ENCODE results near the gene BCAS1.

BCAS1 gene

DNA sequence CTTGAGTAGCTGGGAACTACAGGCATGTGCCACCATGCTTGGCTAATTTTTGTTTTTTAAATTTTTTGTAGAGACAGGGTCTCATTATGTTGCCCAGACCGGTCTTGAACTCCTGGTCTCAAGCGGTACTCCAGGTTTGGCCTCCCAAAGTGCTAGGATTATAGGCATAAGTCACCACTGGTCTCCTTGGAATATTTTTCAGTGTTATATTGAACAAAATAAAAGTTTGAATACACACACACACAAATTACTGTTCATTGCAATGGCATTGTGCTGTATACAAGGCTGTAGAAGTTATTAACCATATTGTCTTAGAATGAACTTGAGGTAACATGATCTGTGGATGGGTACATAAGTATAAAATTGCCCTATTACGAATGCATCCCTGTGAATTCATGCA, 166.1 kb downstream of the BCAS1 start:
- DNase-seq (ENCODE audit: low read depth) = no peak

DNA sequence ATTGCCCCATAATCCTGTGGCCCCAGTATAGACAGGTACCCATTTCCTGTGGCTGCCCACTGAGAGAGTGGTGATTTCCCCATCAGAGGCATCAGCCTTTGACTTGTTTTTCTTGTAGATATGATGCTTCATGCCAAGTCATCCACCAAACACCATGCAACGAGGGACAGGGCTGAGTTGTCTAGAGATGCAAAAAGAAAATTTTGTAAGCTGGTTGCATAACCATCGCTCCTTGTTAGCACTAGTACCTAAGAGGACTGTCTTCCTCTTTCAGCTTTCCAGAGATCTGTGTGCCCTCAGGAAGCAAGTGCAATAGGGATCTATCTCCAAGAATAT, 166.8 kb downstream of the BCAS1 start:
- DNase-seq (ENCODE audit: low read depth) = no peak

DNA sequence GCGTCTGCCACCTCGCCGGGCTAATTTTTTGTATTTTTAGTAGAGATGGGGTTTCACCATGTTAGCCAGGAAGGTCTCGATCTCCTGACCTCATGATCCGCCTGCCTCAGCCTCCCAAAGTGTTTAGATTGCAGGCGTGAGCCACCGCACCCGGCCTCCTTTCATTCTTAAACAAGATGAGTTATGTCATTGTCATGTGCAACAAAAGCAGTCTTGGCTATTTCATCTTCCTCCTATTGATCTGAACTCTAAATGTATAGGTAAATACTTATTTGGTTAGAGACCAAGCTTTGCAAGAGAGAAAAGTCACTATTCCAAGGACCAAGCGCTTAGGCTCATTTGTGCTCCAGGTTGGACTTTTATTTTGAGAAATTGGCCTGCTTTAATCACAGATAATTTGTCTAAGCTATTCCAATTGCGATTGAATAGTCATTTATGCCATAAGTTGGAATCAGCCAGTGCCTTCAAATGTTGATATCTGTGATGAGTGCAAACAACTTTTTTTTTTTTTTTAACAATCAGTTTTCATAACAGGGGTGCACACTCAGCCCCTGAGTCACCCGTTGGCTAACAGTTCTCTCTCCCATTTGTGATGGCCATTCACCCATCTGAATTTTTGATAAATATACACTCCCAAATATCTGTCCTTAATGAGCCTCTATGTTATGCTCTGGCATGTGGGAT, 167.3 kb downstream of the BCAS1 start:
- DNase-seq (ENCODE audit: low read depth) = no peak

DNA sequence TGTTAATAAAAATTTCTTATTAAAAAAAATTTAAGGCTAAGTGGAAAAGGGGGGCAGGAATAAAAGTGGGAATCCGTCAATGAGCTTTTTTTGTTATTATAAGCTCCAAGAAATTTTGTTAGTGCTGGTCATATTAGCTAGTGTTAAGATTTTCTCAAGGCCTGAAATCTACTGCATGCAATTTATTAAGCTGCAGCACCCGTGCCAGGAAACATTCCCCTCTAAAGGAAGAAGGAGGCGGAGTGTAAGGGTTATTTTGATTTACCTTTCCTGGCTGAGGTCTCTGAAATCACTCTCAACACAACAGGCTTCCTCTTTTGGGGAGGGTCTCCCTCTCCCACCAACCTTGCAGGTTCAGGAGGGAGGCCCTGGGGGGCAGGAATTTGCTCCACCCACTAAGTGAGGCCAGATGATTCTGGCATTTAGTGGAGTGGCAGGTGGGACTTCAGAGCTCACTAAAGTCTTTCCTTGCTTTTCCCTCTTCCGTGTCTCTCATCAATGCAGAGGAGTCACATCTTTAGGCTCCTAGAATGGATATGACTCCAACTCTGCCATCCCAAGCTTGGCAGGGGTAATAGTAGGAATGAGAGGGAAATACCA, 168.8 kb downstream of the BCAS1 start:
- DNase-seq (ENCODE audit: low read depth) = no peak

DNA sequence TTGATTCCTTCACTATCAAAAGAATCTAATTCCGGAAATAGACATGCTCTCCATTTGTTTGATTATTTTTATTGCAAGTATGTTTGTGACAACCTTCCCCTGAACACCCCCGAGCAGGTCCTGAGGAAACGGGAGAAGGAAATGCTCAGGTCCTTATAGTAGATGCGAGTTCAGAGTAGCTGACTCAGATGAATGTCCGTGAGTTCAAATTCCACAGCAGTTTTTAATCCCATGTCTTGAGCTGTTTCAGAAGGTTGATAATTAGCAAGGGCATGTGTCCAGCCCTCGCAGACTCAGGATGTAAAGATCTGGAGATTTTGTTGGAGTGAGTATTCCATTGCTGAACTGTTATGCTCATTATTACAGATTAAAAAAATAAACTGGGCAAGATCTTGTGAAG, 169.3 kb downstream of the BCAS1 start:
- no peak for DNase-seq (ENCODE audit: low read depth)

DNA sequence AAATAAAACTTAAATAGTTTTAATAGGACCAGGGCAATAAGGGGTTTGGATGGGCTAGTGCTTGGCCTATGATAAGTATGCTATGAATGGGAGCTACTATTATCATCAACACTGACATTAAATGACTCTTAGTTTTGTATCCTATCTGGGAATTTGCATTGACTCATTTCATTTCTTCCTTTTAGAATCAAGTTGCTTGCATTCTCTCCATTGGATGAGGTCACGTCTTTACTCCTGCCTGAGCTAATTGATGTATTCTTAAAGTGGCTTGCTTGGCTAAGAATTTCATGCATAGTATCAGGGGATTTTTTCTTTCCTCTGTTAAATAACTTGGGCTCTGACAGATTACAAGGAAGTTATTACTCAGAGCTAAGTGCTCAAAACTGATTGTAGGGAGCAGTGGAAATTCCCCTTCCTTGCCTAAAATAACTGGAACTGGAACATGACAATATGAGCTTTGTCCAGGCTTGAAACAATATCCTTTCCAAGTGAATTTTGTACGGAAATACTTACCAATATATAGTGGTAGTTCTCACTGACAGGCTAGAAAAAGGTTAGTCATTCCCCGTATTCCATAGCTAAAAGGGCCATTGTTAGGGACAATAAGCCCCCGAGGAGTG, 169.9 kb downstream of the BCAS1 start:
- no peak for DNase-seq (ENCODE audit: low read depth)

DNA sequence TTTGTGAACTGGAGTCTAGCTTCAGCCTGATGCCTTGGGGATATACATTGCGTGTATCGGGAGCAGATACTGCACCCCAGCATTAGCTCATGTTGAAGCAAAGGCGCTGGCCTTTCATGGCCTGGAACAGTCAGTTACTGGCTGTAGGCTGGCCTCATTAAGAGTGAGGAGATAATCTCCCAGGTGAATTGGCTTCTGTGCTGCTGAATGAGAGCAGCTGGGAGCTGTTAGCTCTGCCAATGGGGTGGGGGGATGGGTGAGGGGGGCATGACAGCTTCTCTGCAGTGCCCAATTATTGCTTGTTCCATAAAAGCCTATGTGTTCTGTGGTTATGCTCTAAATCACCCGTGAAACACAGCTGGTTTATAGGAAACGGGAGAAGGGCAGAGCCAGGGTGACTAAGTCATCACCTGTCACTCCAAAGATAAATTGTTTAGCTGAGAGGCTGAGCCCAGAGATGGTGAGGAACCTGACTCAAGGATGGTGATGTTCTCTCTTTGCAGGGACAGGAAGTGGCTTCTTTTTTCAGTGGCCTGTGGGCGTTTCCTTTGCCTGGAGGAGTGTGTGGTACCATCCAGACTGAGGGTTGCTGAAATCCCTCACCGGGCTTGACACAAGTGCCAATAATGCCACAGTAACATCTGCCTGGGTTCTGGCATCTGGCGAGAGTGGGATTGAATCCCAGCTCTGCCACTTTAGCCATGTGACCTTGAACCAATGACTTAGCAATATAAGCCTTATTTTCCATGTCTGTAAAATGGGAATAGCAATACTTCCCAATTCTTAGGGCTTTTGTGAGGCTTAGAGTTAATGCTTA, 170.8 kb downstream of the BCAS1 start:
- peak; percentile 61 for DNase-seq (ENCODE audit: low read depth)

DNA sequence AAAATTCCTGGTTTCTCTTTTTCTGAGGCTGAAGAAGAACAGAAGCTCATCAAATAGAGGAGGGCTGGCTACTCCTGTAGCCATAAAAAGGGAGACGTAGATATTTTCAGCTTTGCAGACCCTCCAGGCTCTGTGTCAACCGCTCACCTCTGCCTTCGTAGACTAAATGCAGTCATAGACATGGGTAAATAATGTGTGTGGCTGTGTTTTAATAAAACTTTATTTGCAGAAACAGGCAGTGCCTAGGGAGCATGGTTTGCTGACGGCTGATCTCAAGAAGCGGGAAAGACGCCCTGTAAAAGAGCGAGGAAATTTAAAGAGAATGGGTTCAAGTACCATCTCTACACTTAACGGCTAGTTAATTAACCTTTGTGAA, 171.8 kb downstream of the BCAS1 start:
- DNase-seq (ENCODE audit: low read depth) = no peak

DNA sequence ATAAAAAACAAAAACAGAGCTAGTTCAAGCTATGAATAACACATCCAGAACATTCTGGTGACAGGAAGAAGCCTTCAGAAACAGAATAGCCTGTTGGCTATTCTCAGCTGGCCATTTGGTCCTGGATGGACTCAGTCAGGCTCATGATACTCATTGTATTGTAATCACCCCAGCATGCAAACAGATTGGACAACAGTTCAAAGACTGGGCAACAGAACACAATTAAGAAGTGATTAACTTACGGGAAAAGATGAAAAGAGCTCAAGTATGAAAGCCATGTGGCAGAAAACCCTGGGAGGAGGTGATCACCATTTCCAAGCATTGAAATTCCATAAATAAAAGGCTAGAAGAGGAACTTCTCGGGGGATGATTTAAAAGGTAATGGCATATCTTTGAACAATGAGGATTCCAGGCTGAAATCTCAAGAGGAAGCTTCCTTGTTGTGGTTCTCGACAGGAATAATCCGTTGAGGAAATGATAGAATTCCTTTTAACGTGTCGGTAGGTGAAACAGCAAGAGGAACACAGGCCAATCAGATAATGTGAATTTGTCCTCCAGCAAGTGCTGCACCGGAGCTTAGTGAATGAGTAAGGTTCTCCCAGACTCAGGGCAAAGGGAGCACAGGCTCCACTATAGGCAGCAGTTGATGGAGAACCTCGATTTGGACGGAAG, 172.4 kb downstream of the BCAS1 start:
- no peak for DNase-seq (ENCODE audit: low read depth)

DNA sequence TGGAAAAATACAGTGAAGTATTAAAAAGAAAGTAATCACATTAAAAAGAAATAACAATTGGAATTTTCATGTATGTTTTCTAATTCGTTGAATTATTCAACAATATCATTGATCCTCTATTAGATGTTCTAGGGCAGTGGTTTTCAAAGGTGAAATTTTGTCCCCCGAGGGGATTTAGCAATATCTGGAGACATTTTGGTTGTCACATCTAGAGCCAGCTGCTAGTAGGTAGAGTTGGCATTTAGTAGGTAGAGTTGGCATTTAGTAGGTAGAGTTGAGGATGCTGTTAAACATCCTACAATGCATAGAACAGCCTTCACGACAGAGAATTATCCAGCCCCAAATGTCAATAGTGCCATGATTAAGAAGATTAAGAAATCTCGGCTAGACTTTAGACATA, 173.7 kb downstream of the BCAS1 start:
- DNase-seq (ENCODE audit: low read depth) = no peak

DNA sequence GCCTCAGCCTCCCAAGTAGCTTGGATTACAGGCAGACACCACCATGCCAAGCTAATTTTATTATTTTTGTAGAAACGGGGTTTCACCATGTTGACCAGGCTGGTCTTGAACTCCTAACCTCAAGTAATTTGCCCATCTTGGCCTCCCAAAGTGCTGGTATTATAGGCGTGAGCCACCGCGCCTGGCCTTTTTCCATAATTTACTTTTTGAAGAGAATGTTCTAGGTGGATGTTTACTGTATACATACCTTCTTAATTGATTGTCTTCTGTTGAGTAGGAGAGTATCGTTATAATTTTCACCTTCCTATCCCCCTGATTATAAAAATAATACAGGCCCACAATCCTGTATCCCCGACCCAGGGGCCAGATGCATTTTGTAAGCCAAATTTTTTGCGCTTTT, 174.4 kb downstream of the BCAS1 start:
- DNase-seq (ENCODE audit: low read depth) = no peak

DNA sequence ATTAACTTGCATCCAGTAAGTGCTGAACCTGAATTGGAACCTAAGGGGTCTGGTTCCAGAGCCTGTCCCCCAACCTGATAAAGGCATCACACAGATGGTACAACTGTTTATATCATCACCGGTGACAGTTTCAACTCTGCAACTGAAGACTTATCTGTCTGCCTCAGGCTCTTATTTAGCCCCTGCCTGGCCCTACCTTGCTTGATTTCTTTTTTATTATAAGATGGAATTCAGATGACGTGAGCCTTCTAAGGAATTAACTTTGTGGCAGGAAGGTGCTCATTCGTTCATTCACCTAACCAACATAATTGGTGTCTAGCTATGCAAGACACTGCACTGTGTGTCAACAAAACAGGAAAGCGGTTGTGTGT, 175.0 kb downstream of the BCAS1 start:
- DNase-seq (ENCODE audit: low read depth) = no peak

DNA sequence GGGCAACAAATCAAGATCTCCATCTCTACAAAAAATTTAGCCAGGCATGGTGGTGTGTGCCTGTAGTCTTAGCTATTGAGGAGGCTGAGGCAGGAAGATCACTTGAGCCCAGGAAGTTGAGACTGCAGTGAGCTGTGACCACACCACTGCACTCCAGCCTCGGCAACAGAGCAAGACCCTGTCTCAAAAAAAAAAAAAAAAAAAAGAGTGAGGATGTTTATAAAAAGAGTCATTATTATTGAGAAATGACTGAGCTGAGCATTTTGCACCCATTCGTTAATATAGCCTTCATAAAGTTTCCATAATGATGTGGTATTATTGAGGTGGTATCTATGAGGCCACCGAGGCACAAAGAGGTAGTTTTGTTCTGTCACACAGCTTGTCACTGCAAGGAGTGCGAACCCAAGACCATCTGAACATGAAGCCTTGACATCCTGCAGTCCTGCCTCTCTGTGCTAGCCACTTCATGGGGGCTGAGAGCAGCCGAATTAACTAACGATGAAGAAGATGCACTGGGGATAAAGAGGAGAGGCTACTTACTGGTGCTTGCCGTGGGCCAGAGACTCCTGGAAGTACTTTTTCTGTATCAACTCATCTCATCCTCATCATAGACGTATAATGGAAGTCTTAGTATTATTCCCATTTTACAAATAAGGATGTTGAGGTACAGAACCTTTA, 175.5 kb downstream of the BCAS1 start:
- no peak for DNase-seq (ENCODE audit: low read depth)
